HepG2 (cell line): ENCODE measurements around the gene C1R. TPM values are rescaled to one million over a fixed set of nuclear protein-coding genes. Genes with fewer than 3 reads are reported as not detected.

ENCODE experiments used
- CC2D1A ChIP-seq: sonication (generic); formaldehyde crosslinking; IDR thresholded peaks from 2 replicates; pipeline ENCODE4 v1.8.1; 2023; ENCODE audit warnings: mild to moderate bottlenecking, missing genetic modification reagents
- CEBPG ChIP-seq: IDR thresholded peaks from 2 replicates; pipeline ENCODE4 v1.6.1; 2016
- DPF2 ChIP-seq: sonication (generic); formaldehyde crosslinking; IDR thresholded peaks from 2 replicates; pipeline ENCODE4 v1.4.0; 2020; ENCODE audit warnings: mild to moderate bottlenecking, low read depth, missing genetic modification reagents, borderline replicate concordance
- FOSL2 ChIP-seq: sonication (generic); formaldehyde crosslinking; IDR thresholded peaks from 2 replicates; pipeline ENCODE4 v1.4.0; 2020; ENCODE audit warnings: missing genetic modification reagents
- HES4 ChIP-seq: sonication (generic); formaldehyde crosslinking; IDR thresholded peaks from 2 replicates; pipeline ENCODE4 v1.9.0; 2021; ENCODE audit warnings: mild to moderate bottlenecking, missing genetic modification reagents, borderline replicate concordance
- HNF4G ChIP-seq, 2 experiments: sonication (generic) in 1 of 2; formaldehyde crosslinking in 1 of 2; IDR thresholded peaks; 2 replicates each; pipeline versions ENCODE4 v1.4.0 to v1.6.1; 2011 to 2020; ENCODE audit warnings: borderline replicate concordance in 2 of 2, low read depth in 2 of 2, mild to moderate bottlenecking in 2 of 2, low read length in 1 of 2, missing genetic modification reagents in 1 of 2, moderate library complexity in 1 of 2
- HNRNPL ChIP-seq: fragments of 200-400 bp; formaldehyde crosslinking; IDR thresholded peaks from 2 replicates; pipeline ENCODE4 v1.6.1; 2017; ENCODE audit warnings: mild to moderate bottlenecking, low read depth, low read length
- KDM1A ChIP-seq: IDR thresholded peaks from 2 replicates; pipeline ENCODE4 v1.6.1; 2016; ENCODE audit warnings: missing compliant biosample characterization
- MEF2D ChIP-seq: sonication (generic); formaldehyde crosslinking; IDR thresholded peaks from 2 replicates; pipeline ENCODE4 v1.5.1; 2020; ENCODE audit warnings: mild to moderate bottlenecking, missing genetic modification reagents
- PAX8 ChIP-seq: sonication (generic); formaldehyde crosslinking; IDR thresholded peaks from 2 replicates; pipeline ENCODE4 v1.8.0; 2022; ENCODE audit warnings: mild to moderate bottlenecking, missing genetic modification reagents, borderline replicate concordance
- RARG ChIP-seq: sonication (generic); formaldehyde crosslinking; IDR thresholded peaks from 2 replicates; pipeline ENCODE4 v1.4.0; 2020; ENCODE audit warnings: low read depth, mild to moderate bottlenecking, missing genetic modification reagents
- RBFOX2 ChIP-seq: fragments of 200-400 bp; formaldehyde crosslinking; IDR thresholded peaks from 2 replicates; pipeline ENCODE4 v1.6.1; 2017; ENCODE audit warnings: low read depth, mild to moderate bottlenecking, low read length
- RNF2 ChIP-seq: fragments of 450-650 bp; conservative IDR thresholded peaks from 2 replicates; pipeline ENCODE4 v1.6.1; 2016; ENCODE audit warnings: low read depth
- SCMH1 ChIP-seq: sonication (generic); formaldehyde crosslinking; IDR thresholded peaks from 2 replicates; pipeline ENCODE4 v1.9.0; 2021; ENCODE audit warnings: missing genetic modification reagents, mild to moderate bottlenecking, borderline replicate concordance
- SIX4 ChIP-seq: sonication (generic); formaldehyde crosslinking; IDR thresholded peaks from 2 replicates; pipeline ENCODE4 v1.4.0; 2020; ENCODE audit warnings: missing genetic modification reagents
- SMAD3 ChIP-seq: sonication (generic); formaldehyde crosslinking; IDR thresholded peaks from 2 replicates; pipeline ENCODE4 v1.4.0; 2020; ENCODE audit warnings: missing genetic modification reagents
- SMC3 ChIP-seq: IDR thresholded peaks from 2 replicates; pipeline ENCODE4 v1.6.1; 2011; ENCODE audit warnings: low read length, improper control_type of control experiment
- TRIM24 ChIP-seq: sonication (generic); formaldehyde crosslinking; IDR thresholded peaks from 2 replicates; pipeline ENCODE4 v1.8.0; 2022; ENCODE audit warnings: mild to moderate bottlenecking, missing genetic modification reagents
- ZNF10 ChIP-seq: sonication (generic); formaldehyde crosslinking; IDR thresholded peaks from 2 replicates; pipeline ENCODE4 v1.4.0; 2020; ENCODE audit warnings: mild to moderate bottlenecking, low read depth, missing genetic modification reagents, borderline replicate concordance
- ZNF160 ChIP-seq: sonication (generic); formaldehyde crosslinking; IDR thresholded peaks from 2 replicates; pipeline ENCODE4 v1.8.0; 2022; ENCODE audit warnings: mild to moderate bottlenecking, inconsistent platforms, missing genetic modification reagents
- ZNF280D ChIP-seq: sonication (generic); formaldehyde crosslinking; IDR thresholded peaks from 2 replicates; pipeline ENCODE4 v1.5.1; 2020; ENCODE audit warnings: mild to moderate bottlenecking, missing genetic modification reagents
- ZNF484 ChIP-seq: sonication (generic); formaldehyde crosslinking; IDR thresholded peaks from 2 replicates; pipeline ENCODE4 v1.5.1; 2020; ENCODE audit warnings: mild to moderate bottlenecking, low read depth, missing genetic modification reagents, borderline replicate concordance
- ZNF577 ChIP-seq: sonication (generic); formaldehyde crosslinking; IDR thresholded peaks from 2 replicates; pipeline ENCODE4 v1.4.0; 2020; ENCODE audit warnings: mild to moderate bottlenecking, low read depth, missing genetic modification reagents, borderline replicate concordance
- ZNF724P ChIP-seq: sonication (generic); formaldehyde crosslinking; IDR thresholded peaks from 2 replicates; pipeline ENCODE4 v1.8.0; 2022; ENCODE audit warnings: missing genetic modification reagents, borderline replicate concordance
- ZNF75D ChIP-seq: sonication (generic); formaldehyde crosslinking; IDR thresholded peaks from 2 replicates; pipeline ENCODE4 v1.8.1; 2023; ENCODE audit warnings: missing genetic modification reagents, mild to moderate bottlenecking, borderline replicate concordance
- ZNF781 ChIP-seq: sonication (generic); formaldehyde crosslinking; IDR thresholded peaks from 2 replicates; pipeline ENCODE4 v1.5.1; 2020; ENCODE audit warnings: borderline replicate concordance, mild to moderate bottlenecking, missing genetic modification reagents; ENCODE audit errors: not compliant biosample characterization
- polyA plus RNA-seq, 8 experiments: library from polyadenylated mRNA; depleted of rRNA in 3 of 8; stranded (reverse) in 7 of 8; unstranded in 1 of 8; fragments of >200 nt; fragmentation: Illumina TruSeq in 4 of 8; extraction: Trizol in 4 of 8; gene quantifications; 2 replicates each; pipeline versions ENCODE4 v1.2.1 to v1.2.3, GENCODE V29; 2011 to 2016; ENCODE audit warnings: low read depth in 4 of 8, missing spikeins in 1 of 8, mixed read lengths in 1 of 8; ENCODE audit not compliant: insufficient read depth in 1 of 8
- total RNA-seq, 5 experiments: library from RNA; depleted of rRNA; stranded (reverse); fragments of >200 nt; fragmentation: Illumina TruSeq; extraction: Trizol; gene quantifications; 2 replicates each; pipeline ENCODE4 v1.2.3, GENCODE V29; 2016; ENCODE audit warnings: low read depth in 1 of 5

The C1R gene
- total and polyA plus RNA-seq, 2 of the 13 experiments (the other 11 are each of a cell fraction or from before 2014, with no cell fraction given): 3.5 to 6.5 TPM

GRCh38 chr12:7123806-7124522, 31.7 kb upstream of the C1R start (continued):
- TF ChIP-seq ZNF280D (CRISPR knock-in tag): no peak
- TF ChIP-seq RNF2: no peak
- no peak for TF ChIP-seq SMC3
- no peak for TF ChIP-seq RARG (CRISPR knock-in tag)
- TF ChIP-seq ZNF577 (CRISPR knock-in tag): no peak
- no peak for TF ChIP-seq PAX8 (CRISPR knock-in tag)
- TF ChIP-seq SMAD3 (CRISPR knock-in tag): no peak
- no peak for TF ChIP-seq ZNF10
- TF ChIP-seq CEBPG (CRISPR knock-in tag): peak; percentile 59
- TF ChIP-seq ZNF75D: no peak
- 0 out of 2 replicates have a peak, but pooled peaks have one; percentile 31 for TF ChIP-seq FOSL2 (CRISPR knock-in tag)
- no peak for TF ChIP-seq ZNF724P (CRISPR knock-in tag)
- no peak for TF ChIP-seq SCMH1 (CRISPR knock-in tag)
- 0 out of 2 replicates have a peak, but pooled peaks have one; percentile 26 for TF ChIP-seq SIX4 (CRISPR knock-in tag)
- peak; percentile 68; the same call in 1 of the 2 replicates for TF ChIP-seq DPF2 (CRISPR knock-in tag)
- TF ChIP-seq ZNF160 (CRISPR knock-in tag): 0 out of 2 replicates have a peak, but pooled peaks have one; percentile 33
- peak; percentile 97 for TF ChIP-seq HNF4G (IDR thresholded peaks at IDR 0.05; ENCODE audit: borderline replicate concordance, low read depth, low read length)
- TF ChIP-seq HNF4G (CRISPR knock-in tag; IDR thresholded peaks at IDR 0.05; ENCODE audit: borderline replicate concordance, low read depth): peak; percentile 91; the same call in 1 of the 2 replicates
- TF ChIP-seq CC2D1A: no peak
- no peak for TF ChIP-seq HES4 (CRISPR knock-in tag)
- no peak for TF ChIP-seq ZNF781 (CRISPR knock-in tag)
- no peak for TF ChIP-seq KDM1A (CRISPR knock-in tag)
- peak; percentile 46; the same call in 1 of the 2 replicates for TF ChIP-seq MEF2D (CRISPR knock-in tag)
- TF ChIP-seq TRIM24 (CRISPR knock-in tag): no peak
- peak; percentile 62; the same call in 1 of the 2 replicates for TF ChIP-seq RBFOX2
- TF ChIP-seq HNRNPL: peak; percentile 52; the same call in 1 of the 2 replicates
- TF ChIP-seq ZNF484: no peak
